HuH-7 (cell line): ENCODE data around the gene WDR41.

Source experiments
- DNase-seq: peaks from one replicate; pipeline ENCODE4 v3.0.0; 2011; ENCODE audit warnings: low spot score

The WDR41 gene

GRCh38 chr5:77444356-77444755, 47.8 kb downstream of the WDR41 start:
- no peak for DNase-seq

- no peak for DNase-seq
These were observed 48.4 kb downstream of the WDR41 start for GRCh38 chr5:77443670-77444069.

- no peak for DNase-seq
These were observed 54.0 kb downstream of the WDR41 start for GRCh38 chr5:77438071-77438470.

- no peak for DNase-seq
These were observed 54.9 kb downstream of the WDR41 start for GRCh38 chr5:77437194-77437593.

GRCh38 chr5:77431719-77432118, 60.4 kb downstream of the WDR41 start:
- no peak for DNase-seq

GRCh38 chr5:77431286-77431685, 60.8 kb downstream of the WDR41 start:
- no peak for DNase-seq

GRCh38 chr5:77430726-77431125, 61.4 kb downstream of the WDR41 start:
- DNase-seq = no peak

- DNase-seq = no peak
These were observed 63.6 kb downstream of the WDR41 start for GRCh38 chr5:77428526-77428925.

GRCh38 chr5:77427998-77428397, 64.1 kb downstream of the WDR41 start:
- DNase-seq = no peak

GRCh38 chr5:77426670-77427069, 65.4 kb downstream of the WDR41 start:
- no peak for DNase-seq

GRCh38 chr5:77425998-77426659, 66.0 kb downstream of the WDR41 start:
- DNase-seq = no peak

- DNase-seq = no peak
These were observed 66.7 kb downstream of the WDR41 start for GRCh38 chr5:77425420-77425819.

- no peak for DNase-seq
These were observed 67.2 kb downstream of the WDR41 start for GRCh38 chr5:77424921-77425320.

- DNase-seq = no peak
These were observed 68.9 kb downstream of the WDR41 start for GRCh38 chr5:77423022-77423750.

GRCh38 chr5:77420940-77421339, 71.2 kb downstream of the WDR41 start:
- no peak for DNase-seq

- DNase-seq = no peak
These were observed 72.2 kb downstream of the WDR41 start for GRCh38 chr5:77419644-77420582.

GRCh38 chr5:77418601-77419581, 73.2 kb downstream of the WDR41 start:
- no peak for DNase-seq

- no peak for DNase-seq
These were observed 74.0 kb downstream of the WDR41 start for GRCh38 chr5:77418162-77418561.

- DNase-seq = no peak
These were observed 79.1 kb downstream of the WDR41 start for GRCh38 chr5:77413049-77413448.

GRCh38 chr5:77409870-77410621, 82.1 kb downstream of the WDR41 start:
- DNase-seq = no peak

GRCh38 chr5:77407152-77407551, 85.0 kb downstream of the WDR41 start:
- DNase-seq = no peak
